ENCODE data around the gene CAPN5. TPM values are rescaled to one million over a fixed set of nuclear protein-coding genes. Genes with fewer than 3 reads are reported as not detected.

The CAPN5 gene
- total and polyA plus RNA-seq, 2 of the 8 experiments (the other 6 are each of a cell fraction or from before 2014, with no cell fraction given), result 21.5 to 22.4 TPM

DNA sequence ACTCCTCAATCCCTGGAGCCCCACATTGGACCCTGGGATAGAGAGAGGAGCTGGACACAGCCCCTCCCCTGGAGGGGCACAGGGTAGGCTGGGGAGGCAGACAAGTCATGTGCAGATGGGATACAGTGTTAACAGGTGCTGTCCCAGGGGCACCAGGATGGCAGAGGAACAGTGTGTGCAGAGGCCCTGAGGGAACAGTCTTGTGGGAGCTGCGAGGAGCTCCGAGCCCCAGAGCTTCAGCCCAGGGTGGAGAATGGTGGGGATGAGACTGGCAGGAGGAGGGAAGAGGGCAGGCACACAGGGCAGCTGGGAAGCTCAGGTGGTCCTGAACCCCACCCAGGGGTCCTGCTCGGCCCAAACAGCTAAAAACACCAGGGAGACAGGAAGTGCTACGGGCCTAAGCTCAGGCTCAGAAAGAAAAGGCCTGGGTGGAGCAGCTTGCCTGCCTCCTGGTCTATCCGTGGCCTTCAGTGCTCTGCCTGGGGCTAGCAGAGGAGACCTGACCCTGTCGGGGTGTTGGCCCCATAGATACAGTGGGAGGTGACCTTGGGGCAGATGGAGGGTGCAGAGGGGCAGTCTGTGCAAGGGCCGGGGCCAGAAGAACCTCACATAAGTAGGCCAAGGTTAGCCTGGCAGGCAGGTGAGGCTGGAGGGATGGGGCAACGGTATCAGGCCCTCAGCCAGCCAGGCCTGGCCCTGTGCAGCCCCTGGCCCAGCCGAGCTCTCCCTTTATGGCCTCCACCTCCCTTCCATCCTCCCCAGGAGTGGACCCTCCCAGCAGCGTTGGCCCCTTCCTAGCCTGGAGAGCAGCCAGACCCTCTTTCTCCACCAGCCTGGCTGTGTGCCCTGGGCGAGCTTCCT is 15.4 kb downstream of the CAPN5 start:
- H3K4me1 ChIP-seq (replicated peaks in 1 of 4; ENCODE audit: control insufficient read depth in 3 of 4, insufficient read depth in 4 of 4, low read length in 3 of 4), result peaks cover 0 to 2% (median 0%) of the 10 kb centered on the region in 4 experiments; a peak in 2 of 7 replicates

More for the DNA sequence above, 15.4 kb downstream of the CAPN5 start:
- Histone ChIP-seq H4K91ac (replicated peaks; ENCODE audit: insufficient read length, low read length) (no peak overlapping the region), H3K9me3 (ENCODE audit: insufficient read depth in 2 of 2, low read depth in 1 of 2, low read length in 1 of 2) (no peaks in the 10 kb centered on the region), H2BK15ac (ENCODE audit: low read length) (no peak overlapping the region), H3K18ac (ENCODE audit: extremely low read depth, low read length) (no peak overlapping the region), H2AFZ (ENCODE audit: low read length) (no peak overlapping the region), H3K27ac (ENCODE audit: low read depth, low read length) (no peak overlapping the region), H3K23me2 (ENCODE audit: low read depth, low read length) (no peaks in the 10 kb centered on the region), H4K8ac (ENCODE audit: extremely low read depth, insufficient read depth, low read length) (peak overlapping the region; percentile 82; the same call in 1 of the 2 replicates), H3K56ac (replicated peaks; ENCODE audit: insufficient read length, low read depth, low read length) (no peak overlapping the region), H3K4me3 (ENCODE audit: extremely low read depth in 1 of 4, insufficient read depth in 2 of 4, low read depth in 3 of 4, low read length in 4 of 4) (no peak overlapping the region), H3K27me3 (replicated peaks in 1 of 4; ENCODE audit: control insufficient read depth in 3 of 4, extremely low read depth in 1 of 4, insufficient read depth in 3 of 4, low read length in 3 of 4) (no peaks in the 10 kb centered on the region), H2BK12ac (ENCODE audit: low read depth, low read length) (no peak overlapping the region), H3K23ac (ENCODE audit: insufficient read length) (no peak overlapping the region), H3K4ac (replicated peaks; ENCODE audit: insufficient read length, low read depth, low read length) (no peak overlapping the region), H2BK120ac (replicated peaks; ENCODE audit: low read depth, low read length) (no peak overlapping the region), H2BK5ac (ENCODE audit: low read depth, low read length) (peak overlapping the region; percentile 16; the same call in 1 of the 2 replicates), H2AK5ac (ENCODE audit: low read depth, low read length) (no peak overlapping the region; the same call in 1 of the 2 replicates), H3K79me1 (ENCODE audit: low read depth, low read length) (no peaks in the 10 kb centered on the region; the same call in 1 of the 2 replicates), H4K5ac (ENCODE audit: insufficient read length, low read depth, low read length) (no peak overlapping the region), H4K20me1 (replicated peaks in 1 of 2; ENCODE audit: control insufficient read depth in 1 of 2, insufficient read depth in 2 of 2, low read length in 2 of 2) (peaks cover 0 to 5% of the 10 kb centered on the region in 2 experiments), H3K79me2 (ENCODE audit: control insufficient read depth in 1 of 2, insufficient read depth in 2 of 2, low read length in 2 of 2) (no peaks in the 10 kb centered on the region), H3K9ac (replicated peaks in 1 of 4; ENCODE audit: extremely low read depth in 1 of 4, low read depth in 3 of 4, low read length in 3 of 4) (no peak overlapping the region), H3K14ac (ENCODE audit: insufficient read length) (no peak overlapping the region), H3K36me3 (ENCODE audit: control insufficient read depth in 2 of 4, insufficient read depth in 4 of 4, low read length in 3 of 4) (no peaks in the 10 kb centered on the region), H3K4me2 (ENCODE audit: insufficient read depth in 1 of 2, low read depth in 2 of 2, low read length in 2 of 2) (no peak overlapping the region), H2BK20ac (ENCODE audit: low read length) (no peak overlapping the region)
- 87% methylated on average over 11 of the region's 11 CpGs; no CpG with 5 or more reads in 1 of the 2 experiments for WGBS, 2 experiments (ENCODE audit: extremely low coverage in 1 of 2, insufficient coverage in 1 of 2, insufficient read length in 1 of 2, insufficient replicate concordance in 2 of 2, low coverage in 1 of 2, low lambda C conversion rate in 2 of 2, missing lambda C conversion rate in 1 of 2)
- POLR2A ChIA-PET (ENCODE audit: partially characterized antibody), result interaction anchor here (0.9 to 1.4 kb wide), 2 partner anchors 9 to 14 kb away, joined by 3 to 4 read pairs; no protein-coding TSS in a partner anchor
- FAIRE-seq (no peak), DNase-seq (ENCODE audit: low read depth in 1 of 2, low spot score in 2 of 2) (no peak)
- CTCF ChIA-PET (ENCODE audit: partially characterized antibody), result interaction anchor here (0.9 to 8.4 kb wide), 14 partner anchors 10 to 360 kb away, joined by 3 to 95 read pairs (median 4); partner anchors contain the start of genes MYO7A and OMP
